Hematopoietic multipotent progenitor cell (in vitro differentiated cells): ENCODE results near the gene GSE1. TPM values are rescaled to one million over a fixed set of nuclear protein-coding genes. Genes with fewer than 3 reads are reported as not detected.

Source experiments
- DNase-seq, 3 donors: peaks; one replicate each; pipeline ENCODE4 v3.0.0-alpha.2; 2011 to 2015; ENCODE audit warnings: low read depth in 2 of 3, low spot score in 2 of 3
- total RNA-seq: library from RNA; depleted of rRNA; stranded (reverse); fragments of >200 nt; gene quantifications from one replicate; pipeline ENCODE4 v1.2.3, GENCODE V29; 2012

GSE1 gene
- total RNA-seq, 1 donor, result 112 TPM

DNA sequence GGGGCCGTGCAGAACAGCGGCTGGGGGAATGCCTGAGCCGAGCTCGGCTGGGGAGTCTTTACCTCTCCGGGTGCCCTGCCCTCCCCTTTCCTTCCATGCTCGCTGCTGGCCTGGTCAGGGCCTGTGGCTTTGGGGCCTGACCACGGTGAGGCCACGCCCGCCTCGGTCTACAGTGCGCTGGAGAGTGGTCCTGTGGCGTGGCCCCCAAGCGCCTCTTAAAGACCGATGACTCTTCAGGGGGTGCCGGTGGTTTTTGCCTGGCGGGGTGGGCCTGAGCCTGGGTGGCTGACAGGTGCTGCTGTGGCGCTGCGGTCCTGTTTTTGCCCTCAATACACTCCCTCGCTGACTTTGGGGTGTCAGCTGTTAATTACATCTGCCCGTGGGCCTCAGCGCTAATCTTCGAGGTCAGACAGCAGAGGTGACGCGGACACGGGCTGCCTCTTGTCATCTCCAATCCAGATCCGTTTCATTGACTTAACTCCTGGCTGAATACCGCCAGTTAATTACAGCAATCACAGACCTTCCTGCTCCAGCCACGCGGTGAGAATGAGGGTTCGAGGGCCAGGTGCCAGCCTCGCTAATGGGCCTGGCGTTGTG lies 29.7 kb downstream of the GSE1 start:
- DNase-seq, result peak in 2 of 3 donors; percentile 26 to 33

- DNase-seq, result no peak
Measured at GRCh38 chr16:85643631-85644030, 30.5 kb downstream of the GSE1 start.

DNA sequence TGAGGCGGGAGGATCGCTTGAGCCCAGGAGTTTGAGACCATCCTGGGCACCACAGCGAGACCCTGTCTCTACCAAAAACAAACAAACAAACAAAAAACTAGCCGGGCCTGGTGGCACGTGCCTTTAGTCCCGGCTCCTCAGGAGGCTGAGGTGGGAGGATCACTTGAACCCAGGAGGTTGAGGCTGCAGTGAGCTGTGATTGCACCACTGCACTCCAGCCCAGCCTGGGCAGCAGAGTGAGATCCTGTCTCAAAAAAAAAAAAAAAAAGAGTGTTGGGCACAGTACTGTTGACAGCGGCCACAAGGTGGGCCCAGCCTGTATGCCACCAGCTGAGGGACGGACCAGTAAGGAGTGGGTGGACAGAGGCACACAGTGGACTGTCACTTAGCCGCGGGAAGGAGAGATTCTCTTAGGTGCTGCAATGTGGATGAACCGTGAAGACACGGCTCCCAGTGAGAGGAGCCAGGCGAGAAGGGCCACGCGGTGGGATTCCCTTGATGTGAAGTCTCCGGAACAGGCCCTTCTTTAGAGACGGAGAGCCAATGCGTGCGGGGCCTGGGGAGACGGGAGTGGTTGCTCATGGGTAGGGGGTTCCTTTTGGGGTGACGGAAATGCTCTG lies 31.1 kb downstream of the GSE1 start:
- DNase-seq, result no peak

GRCh38 chr16:85645021-85645589 lies 32.0 kb downstream of the GSE1 start:
- no peak for DNase-seq

- DNase-seq, result no peak
Measured at GRCh38 chr16:85646358-85646907, 33.3 kb downstream of the GSE1 start.

DNA sequence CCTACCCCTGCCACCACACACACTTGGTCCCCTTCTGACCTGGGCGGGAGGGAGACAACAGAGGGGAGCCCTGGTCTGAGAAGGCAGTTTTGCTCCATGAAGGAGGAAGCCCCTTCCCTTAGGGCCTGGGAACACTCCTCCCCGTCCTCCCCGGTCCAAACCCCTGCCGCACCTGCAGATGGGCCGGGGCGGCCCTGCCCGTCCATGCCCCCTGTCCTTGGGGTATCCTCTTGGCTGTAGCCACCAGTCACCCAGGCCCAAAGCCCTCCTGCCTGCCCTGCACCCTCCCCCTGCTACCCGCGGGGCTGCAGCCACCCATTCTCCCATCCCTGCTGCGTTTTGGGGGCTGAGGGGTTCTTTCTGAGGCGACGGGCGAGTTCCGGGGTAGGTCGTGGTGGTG lies 33.9 kb downstream of the GSE1 start:
- no peak for DNase-seq

DNA sequence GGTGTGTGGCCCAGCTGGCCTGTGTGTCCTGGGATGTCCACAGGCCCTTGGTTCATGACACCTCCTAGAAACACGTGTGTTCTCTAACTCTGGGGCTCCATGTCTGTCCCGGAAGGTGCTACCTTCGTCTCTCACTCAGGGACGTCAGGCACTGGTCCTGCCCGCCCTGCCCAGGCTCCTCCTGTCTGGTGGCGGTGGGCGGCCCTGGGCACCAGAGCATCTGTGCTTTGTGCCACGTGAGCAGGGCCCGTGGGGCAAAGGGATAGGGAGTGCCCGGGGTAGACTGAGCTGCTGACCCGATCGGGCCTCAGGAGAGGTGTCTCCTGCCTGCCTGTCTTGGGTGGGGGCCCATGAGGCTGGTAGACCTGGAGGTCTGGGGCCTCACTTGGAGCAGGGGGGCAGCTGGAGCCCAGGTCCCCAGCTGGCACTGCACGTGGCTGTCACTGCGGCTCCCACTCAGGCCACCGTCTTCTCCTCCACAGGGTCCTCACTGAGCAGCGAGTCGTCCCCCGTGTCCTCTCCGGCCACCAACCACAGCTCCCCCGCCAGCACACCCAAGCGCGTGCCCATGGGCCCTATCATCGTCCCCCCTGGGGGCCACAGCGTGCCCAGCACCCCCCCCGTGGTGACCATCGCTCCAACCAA lies 35.1 kb downstream of the GSE1 start:
- no peak for DNase-seq

GRCh38 chr16:85648805-85649204 lies 35.7 kb downstream of the GSE1 start:
- DNase-seq, result no peak

DNA sequence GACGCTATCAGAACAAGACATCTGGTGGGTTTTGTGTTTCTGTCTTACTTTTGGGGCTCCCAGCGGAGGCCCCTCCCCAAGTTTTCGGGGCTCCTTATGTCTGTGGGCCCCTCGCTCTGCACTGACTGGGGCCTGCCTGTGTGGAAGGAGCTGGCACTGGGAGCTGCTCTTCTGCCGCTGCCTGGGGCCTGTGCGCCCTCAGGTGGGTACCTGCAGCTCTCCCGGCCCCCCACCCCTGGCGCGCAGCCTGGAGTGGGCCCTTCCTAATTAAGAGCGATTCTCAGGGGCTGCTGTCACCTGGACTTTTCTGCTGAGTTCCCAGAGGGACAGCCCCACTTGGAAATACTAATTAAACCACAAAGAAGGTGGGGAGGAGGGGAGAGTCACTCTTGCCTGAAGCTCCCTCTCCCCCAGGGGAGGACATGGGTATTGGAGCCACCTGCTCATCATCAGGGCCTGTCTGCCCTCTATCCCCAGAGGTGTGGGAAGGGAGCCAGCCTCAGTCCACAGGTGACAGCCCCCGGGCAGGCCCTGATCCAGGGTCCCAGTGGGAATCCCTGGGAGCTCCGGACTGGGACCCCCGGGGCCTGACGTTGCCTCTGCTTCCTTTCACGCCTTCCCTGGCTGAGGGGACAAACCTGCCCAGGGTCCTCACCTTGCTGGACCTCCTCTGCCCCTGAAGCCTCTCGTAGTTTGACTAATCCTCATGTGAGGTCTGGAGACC lies 36.5 kb downstream of the GSE1 start:
- DNase-seq, result no peak

DNA sequence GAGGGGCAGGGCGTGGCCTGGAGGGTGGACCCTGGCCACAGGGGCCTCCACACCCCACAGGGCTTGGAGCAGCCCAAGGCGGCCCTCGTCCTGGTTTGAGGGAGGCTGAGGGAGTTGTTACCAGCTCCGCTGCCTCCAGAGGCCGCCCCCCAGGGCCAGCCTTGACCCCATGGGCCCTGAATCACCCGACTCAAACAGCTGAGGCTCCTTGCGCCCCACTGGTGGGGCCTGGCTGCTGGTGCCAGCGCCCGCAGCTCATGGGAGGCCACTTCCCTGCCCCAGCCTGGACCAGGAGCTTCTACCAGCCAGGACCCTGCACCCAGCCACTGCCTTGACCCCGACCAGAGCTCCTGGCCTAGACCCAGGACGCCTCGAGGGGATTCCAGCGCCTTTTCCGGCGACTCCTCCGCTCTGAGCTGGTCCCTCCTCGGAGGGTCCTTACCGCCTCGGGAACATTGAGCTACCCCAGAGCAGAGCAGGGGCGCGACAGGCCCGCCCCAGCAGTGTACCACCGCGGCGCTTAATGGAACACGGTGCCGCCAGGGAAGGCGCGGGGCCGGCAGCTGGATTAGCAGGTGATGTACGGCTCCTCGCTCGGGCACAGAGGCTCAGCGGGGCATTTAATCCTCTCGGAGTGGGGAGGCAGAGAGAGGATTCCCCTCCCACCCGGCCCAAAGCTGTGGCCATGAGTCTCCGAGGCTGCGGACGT lies 37.2 kb downstream of the GSE1 start:
- no peak for DNase-seq

GRCh38 chr16:85650844-85651628 lies 37.9 kb downstream of the GSE1 start:
- DNase-seq, result peak in 2 of 3 donors; percentile 31 to 38

- peak in 1 of 3 donors; percentile 22 for DNase-seq
Measured at GRCh38 chr16:85651629-85652430, 38.7 kb downstream of the GSE1 start.

GRCh38 chr16:85652431-85653221 lies 39.5 kb downstream of the GSE1 start:
- DNase-seq, result peak in 2 of 3 donors; percentile 69 to 84

DNA sequence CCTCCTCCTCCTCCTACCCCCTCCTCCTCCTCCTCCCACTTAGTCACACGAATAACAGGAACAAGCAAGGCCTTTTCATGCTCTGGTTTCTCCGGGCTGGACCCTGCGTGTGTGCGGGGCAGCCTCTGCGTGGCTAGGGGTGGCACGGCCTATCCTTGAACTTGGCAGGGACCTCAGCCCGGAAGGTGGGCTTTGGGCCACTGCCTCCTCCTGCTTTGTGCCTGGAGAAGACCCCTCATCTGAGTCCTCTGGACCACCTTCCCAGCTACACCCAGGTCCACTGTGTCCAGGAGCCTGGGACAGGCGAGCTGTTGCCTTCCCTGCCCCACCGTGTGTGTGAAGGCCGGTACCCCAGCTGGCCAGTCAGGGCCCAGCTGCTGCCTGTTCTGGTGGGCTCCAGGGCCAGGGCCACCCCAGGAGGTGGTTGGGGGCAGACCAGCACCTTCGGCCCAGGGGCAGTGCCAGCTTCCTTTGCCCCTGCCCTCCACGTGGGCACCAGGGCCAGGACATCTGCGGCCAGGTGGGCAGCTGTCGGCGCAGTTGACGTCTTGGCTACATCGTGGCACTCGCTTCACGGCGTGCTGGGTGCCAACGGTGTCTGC lies 40.3 kb downstream of the GSE1 start:
- DNase-seq, result no peak

DNA sequence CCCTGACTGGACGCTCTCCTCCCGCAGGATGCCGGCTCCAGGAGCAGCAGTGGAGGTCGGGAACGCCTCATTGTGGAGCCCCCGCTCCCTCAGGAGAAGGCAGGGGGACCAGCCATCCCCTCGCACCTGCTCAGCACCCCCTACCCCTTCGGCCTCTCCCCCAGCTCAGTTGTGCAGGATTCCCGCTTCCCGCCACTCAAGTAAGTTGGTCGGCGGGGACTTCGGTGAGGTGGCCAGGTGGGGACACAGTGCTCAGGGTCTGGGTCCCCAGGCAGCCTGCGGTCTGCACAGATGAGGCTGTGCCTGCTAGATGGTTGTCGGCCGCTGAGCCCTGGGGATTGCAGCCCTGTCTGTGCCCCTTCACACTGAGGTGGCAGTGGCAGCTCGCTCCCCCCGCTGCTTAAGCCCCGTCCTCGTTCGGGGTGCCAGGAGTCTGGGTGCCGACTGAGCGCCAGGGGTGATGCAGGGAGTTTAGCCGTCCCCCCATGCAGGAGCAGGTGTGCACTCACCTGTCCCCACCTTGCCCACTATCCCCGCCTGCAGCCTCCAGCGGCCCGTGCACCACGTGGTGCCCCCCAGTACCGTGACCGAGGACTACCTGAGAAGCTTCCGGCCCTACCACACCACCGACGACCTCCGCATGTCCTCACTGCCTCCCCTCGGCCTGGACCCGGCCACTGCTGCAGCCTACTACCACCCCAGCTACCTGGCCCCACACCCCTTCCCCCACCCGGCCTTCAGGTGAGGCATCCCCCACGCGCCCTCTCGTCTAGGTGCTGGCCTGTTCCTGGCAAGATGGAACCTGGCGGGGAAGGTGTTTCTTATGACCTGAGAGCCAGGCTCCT lies 41.4 kb downstream of the GSE1 start:
- DNase-seq, result no peak
